HG03520 (cell line): ENCODE results near the gene HMGN1.
A peak's percentile ranks its signal among the peaks of the same experiment; 100 is the strongest.

ENCODE experiments used
- ATAC-seq: cut with Tn5 transposase; IDR thresholded peaks from one replicate; pipeline ENCODE4 v1.9.1; 2021; ENCODE audit warnings: mild to moderate bottlenecking, moderate library complexity; ENCODE audit not compliant: unreplicated experiment

HMGN1 gene

DNA sequence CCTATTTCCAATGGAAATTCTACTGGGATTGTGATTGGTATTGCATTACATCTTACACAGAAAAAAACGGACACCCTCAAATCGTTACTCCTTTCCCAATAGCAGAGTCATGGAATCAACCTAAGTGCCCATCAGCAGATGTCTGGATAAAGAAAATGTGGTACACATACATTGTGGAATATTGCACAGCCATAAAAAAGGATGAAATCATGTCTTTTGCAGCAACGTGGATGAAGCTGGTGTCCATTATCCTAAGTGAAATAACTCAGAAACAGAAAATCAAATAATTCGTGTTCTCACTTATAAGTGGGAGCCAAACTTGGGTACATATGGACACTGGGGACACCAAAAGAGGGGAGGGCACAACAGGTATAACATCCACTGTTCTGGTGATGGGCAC, 14.3 kb downstream of the HMGN1 start:
- no peak for ATAC-seq

GRCh38 chr21:39332175-39332574, 16.7 kb downstream of the HMGN1 start:
- ATAC-seq = no peak

DNA sequence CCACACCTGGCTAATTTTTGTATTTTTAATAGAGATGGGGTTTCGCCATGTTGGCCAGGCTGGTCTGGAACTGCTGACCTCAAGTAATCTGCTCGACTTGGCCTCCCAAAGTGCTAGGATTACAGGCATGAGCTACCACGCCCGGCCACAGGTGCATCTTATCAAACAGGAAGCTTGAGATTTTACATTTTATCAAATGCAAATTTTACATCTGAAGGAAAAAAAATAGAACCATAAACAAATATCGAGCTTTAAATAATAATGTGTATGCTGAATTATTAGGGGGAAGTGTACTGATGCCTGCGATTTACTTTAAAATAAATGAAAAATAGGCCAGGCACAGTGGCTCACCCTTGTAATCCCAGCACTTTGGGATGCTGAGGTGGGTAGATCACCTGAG, 18.9 kb downstream of the HMGN1 start:
- no peak for ATAC-seq

DNA sequence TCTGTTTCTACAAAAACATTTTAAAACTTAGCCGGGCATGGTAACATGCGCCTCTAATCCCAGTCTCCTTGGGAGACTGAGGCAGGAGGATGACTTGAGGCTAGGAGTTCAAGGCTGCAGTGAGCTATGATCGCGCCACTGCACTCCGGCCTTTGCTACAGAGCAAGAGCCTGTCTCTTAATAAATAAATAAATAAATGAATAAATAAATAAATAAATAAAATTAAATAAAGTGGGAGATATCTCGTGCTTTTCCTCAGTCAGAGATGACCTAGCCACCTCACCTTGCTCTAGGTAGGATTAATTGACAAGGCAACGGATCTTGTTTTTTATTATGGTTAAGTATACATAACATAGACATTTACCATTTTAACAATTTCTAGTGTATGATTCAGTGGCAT, 21.2 kb downstream of the HMGN1 start:
- ATAC-seq = no peak

DNA sequence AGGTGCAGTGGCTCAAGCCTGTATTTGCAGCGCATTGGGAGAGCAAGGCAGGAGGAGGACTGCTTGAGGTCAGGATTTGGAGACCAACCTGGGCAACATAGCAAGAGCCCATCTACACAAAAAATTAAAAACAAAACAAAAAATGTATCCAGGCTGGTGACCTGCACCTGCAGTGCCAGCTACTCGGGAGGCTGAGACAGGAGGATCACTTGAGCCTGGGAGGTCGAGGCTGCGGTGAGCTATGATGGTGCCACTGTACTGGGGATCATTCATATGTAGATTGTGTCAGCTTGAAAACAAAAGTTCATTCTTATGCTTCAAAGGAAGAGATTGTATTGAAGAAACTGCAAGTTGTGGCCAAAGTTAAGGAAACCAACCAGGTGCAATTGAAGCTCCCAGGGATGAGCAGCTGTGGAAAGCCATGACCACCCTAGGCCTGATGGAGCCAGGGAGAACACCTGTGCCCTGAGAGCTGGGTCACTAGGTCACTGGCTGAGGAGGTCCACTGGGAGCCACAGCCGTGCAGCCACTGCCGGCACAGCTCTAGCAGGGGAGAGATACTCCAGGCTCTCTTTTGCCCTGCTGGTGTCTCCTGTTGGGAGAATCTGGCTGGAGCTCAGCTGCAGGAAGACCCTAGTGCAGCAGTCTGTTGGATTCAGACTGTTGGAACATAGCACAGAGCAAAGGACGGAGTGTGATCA, 22.1 kb downstream of the HMGN1 start:
- ATAC-seq = no peak

DNA sequence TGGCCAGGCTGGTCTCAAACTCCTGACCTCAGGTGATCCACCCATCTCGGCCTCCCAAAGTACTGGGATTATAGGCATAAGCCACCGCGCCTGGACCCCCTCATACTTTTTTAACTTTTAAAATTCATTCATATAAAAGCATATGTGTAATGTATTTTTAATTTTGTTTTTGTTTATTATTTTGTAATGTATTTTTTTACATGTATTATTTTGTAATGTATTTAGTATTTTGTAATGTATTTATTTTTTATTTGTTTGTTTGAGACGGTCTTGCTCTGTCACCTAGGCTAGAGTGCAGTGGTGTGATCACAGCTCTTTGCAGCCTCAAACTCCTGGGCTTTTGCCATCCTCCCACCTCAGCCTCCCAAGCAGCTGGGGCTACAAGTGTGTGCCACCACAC, 23.4 kb downstream of the HMGN1 start:
- ATAC-seq = no peak

DNA sequence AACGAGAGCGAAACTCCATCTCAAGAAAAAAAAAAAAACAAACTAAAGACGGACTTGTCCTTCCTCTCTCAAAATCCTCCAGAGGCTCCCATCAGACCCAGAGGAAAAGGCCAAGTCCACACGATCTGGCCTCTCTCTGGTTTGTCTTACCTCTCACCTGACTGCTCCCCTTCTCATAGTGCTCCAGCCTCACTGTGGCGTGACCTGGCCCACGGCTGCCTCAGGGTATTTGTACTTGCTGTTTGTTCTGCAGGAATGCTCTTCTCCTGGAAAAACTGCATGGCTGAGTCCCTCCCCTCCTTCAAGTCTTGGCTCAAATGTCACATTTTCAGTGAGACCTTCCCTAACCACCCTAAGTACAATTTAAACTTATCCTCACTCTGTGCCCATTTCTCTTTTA, 27.5 kb downstream of the HMGN1 start:
- no peak for ATAC-seq

GRCh38 chr21:39319814-39320332, 29.0 kb downstream of the HMGN1 start:
- no peak for ATAC-seq

GRCh38 chr21:39319251-39319756, 29.6 kb downstream of the HMGN1 start:
- ATAC-seq = no peak

- ATAC-seq = no peak
Measured at GRCh38 chr21:39318091-39318959, 30.6 kb downstream of the HMGN1 start.

DNA sequence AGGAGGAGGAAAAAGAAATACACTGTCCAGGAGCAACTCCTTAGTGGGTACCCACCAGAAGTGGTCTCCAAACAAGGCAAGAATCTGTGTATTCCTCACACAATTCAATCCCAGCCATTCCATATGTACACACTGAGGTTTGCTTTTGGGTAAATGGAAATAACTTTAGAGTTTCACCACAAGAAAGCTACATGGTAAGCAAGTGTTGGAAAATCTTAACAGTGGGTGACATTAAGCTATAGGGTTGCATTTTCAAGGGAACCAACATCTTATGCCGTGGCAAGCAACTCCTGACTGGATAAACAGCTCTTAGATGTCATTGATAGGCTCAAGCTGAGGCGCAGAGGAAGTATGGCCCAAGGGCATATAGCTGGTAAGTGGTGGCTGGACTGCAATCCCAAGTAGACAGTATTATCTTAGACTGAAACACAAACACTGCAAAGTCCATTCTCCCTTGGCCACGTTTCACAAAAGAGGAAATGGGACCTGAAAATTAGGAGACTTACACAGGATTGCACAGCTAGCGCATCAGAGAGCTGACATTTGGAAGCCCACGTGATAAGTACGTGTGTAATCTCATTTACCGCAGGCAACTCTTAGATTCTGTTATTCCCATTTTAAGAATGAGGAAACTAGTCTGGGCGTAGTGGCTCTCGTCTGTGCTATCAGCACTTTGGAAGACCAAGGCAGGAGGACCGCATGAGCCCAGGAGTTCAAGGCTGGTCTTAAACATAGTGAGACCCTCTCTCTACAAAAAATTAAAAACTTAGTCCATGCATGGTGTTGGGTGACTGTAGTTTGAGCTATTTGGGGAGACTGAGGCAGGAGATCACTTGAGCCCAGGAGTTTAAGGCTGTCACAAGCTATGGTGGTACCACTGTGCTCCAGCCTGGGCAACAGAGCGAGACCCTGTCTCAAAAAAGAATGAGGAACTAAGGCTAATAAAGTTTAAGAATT, 31.5 kb downstream of the HMGN1 start:
- ATAC-seq = no peak

- ATAC-seq = no peak
Measured at GRCh38 chr21:39316729-39317128, 32.2 kb downstream of the HMGN1 start.

DNA sequence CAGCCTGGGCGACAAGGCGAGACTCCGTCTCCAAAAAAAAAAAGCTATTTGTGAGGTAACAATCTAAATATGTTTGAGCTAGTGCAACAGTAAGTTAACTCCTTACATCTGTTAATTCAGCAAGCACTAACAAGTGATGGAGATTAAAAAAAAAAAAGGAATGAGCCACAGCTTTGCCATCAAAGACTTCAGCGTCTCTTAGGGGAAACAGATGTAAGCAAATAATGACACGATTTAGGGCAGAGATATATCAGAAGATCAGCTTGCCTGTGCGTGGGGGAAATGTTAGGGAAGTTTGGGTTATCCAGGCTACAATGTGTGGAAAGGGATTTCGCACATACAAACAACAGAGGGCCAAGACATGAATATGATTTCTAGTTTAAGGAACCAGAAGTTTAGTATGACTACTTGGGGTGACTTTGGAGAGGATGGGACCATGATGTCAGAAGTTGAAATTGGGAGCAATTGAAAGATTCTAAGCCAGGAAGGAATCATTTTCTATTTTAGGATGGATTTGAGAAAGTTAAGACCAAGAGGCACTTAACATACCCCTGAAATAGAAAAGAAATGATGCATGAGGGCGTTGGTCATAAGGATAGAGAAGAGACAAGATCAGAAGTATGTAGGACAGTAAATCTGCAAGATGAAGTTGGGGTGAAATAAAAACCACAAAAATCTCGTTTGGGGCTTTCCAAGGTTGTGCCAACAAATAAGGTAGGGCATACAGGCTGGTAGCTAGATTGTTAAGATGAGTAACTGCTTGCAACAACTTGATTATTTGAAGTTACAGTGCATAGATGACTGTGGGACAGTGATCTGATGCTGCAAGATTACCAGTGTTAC, 33.1 kb downstream of the HMGN1 start:
- ATAC-seq = no peak

DNA sequence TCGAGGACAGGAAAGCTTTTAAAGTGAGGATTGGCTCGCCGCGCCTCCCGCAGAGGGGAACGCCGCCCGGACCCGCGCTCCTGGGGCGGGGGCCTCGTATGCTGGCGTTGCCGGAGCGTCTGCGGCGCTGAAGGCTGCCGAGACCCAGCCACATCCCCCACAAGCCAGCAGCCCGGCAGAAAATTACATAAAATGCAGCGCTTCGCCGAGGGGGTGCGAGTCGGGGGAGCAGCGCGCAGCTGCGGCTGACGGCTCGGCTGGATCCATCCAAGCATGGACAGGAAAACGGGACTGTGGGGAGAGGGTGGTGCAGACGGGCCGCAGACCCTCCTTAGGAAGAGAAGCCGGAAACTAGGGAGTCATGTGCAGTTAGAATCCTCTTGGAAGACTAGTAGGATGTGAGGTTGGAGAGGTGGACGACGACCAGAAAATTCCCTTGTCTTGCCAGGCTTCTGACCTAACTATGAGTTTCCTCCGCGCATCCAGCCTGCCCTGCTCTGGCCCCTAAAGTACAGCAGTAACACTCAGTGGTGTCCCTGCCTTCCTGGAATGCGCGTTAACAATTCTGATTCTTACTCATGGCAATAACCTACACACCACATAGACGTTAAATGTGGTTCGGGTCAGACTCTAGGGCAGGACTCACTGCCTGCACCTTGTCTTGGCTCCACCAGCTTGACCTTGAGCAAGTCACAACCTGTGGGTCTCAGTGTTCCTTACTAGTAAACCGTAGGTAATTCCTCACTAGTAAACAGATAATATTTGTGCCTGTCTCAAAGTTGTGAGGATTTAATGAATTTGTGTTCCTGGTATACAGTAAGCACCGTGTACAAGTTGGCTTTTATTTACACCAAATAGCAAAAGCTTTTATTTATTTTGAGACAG, 34.5 kb downstream of the HMGN1 start:
- peak; percentile 5 for ATAC-seq

DNA sequence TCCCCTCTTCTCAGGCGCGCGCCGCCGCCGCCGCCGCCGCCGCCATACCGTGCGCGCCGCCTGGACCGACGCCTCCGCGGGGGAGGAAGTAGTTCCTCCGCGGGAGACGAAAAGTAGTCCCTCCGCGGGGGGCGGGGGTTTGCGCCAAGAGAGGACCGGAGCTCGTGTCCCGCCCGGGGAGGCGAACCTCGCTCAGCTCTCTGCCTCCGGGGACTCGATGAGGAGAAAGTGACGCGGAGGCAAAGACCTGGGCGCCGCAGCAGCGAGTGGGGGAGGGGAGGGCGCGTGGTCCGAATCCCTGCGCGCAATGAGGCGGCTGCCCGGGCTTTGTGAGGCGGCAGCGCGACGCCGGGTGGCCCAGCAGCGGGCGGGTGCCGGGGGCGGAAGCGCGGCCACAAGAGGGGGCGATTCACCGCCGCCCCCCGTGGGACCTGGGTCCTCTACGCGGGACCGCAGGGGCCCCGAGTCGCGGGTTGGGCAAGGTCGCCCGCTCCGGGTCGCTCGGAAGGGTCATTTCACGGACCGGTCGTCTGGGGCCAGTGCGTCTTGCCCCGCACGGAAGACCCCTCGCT, 35.2 kb downstream of the HMGN1 start, which contains the start of gene BRWD1:
TSS of gene BRWD1 (minus strand) at position 62 of the 572 bp plus-strand sequence. CDS start 141 bp downstream, outside the sequence.
- peak; percentile 42 for ATAC-seq

GRCh38 chr21:39313042-39313570, 35.8 kb downstream of the HMGN1 start:
- ATAC-seq = peak; percentile 13

DNA sequence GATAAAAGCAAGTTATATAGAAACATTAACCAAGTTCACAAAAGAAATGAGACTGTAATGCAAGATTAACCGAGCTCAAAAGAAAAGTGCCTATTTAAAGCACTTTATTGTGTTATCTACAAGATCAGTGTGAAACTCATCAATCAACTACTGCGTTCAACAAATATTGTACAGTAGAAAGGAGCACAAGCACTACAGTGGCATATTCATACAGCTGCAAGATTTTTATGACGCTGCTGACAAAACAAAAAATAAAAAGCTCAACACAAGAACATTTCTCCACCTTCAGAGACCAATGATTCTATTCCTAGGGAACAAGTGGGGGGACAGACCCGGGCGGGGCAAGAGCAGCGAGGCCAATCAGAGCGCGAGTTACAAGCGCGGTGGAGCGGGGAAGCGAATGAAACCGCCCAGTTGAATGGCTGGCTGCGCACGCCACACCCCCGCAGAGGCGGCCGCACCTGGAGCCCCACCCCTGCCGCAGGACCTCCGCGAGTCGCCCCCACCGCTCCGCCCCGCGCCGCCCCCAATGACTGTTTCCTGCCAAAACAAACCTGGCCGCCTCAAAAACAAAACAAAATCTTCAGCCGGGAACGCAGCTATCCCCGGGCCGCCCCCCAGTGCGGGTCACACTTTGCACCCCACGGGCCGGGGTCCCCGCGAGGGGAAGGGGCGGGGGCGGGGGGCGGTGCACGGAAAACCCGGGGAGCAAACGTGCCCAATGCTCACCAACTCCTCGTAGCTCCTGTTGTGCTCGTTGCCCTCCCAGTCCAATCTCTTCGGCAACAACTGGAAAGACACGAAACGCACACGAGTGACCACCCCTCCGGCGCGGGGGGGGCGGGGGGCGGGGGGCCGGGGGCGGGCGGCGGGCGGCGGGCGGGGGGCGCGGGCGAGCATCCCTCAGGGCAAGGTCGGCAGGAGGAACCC, 36.5 kb downstream of the HMGN1 start:
- peak; percentile 67 for ATAC-seq
